ENCODE data around the gene ULK4. TPM values are rescaled to one million over a fixed set of nuclear protein-coding genes. Genes with fewer than 3 reads are reported as not detected.
"Not testable (repeated sequence)": the region's sequence is repeated elsewhere in the genome, so short reads cannot be mapped to it uniquely, and the experiment has no call there.

ULK4 gene
- total and polyA plus RNA-seq, 2 donors (not counting 1 experiment from before 2014, with no cell fraction given): 9.1 to 9.7 TPM

DNA sequence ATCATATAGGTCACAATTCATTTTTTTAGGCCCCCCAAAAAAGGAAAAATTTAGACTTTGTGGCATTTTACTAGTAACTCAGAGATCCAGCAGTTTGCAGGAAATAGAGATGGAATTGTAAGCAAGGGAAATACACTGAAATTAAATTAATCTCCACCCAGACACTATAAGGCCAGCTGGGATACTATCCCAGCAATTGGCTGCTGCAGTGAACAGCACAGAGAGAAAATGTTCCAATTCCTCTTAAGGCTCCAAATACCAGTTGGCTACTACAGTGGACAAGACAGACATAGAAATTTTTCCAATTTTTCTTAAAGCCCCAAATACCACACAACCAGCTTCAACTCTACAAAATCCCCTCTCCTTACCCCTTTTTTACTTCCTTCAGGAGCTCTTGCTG is 78.9 kb downstream of the ULK4 start:
- H3K9ac ChIP-seq (ENCODE audit: insufficient read depth, low read length): no peak overlapping the region
- no peaks in the 10 kb centered on the region for H3K4me1 ChIP-seq (ENCODE audit: control insufficient read depth, extremely low read depth, insufficient read depth, low read length)
- H3K79me2 ChIP-seq (ENCODE audit: control insufficient read depth, insufficient read depth, low read length): no peaks in the 10 kb centered on the region
- TF ChIP-seq, protein P1, sequence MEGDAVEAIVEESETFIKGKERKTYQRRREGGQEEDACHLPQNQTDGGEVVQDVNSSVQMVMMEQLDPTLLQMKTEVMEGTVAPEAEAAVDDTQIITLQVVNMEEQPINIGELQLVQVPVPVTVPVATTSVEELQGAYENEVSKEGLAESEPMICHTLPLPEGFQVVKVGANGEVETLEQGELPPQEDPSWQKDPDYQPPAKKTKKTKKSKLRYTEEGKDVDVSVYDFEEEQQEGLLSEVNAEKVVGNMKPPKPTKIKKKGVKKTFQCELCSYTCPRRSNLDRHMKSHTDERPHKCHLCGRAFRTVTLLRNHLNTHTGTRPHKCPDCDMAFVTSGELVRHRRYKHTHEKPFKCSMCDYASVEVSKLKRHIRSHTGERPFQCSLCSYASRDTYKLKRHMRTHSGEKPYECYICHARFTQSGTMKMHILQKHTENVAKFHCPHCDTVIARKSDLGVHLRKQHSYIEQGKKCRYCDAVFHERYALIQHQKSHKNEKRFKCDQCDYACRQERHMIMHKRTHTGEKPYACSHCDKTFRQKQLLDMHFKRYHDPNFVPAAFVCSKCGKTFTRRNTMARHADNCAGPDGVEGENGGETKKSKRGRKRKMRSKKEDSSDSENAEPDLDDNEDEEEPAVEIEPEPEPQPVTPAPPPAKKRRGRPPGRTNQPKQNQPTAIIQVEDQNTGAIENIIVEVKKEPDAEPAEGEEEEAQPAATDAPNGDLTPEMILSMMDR (conservative IDR thresholded peaks at IDR 0.05 in 1 of 2, IDR thresholded peaks at IDR 0.05 in 1 of 2; ENCODE audit: low read depth in 1 of 2, low read length in 2 of 2): no peak
- TF ChIP-seq EZH2 (IDR thresholded peaks at IDR 0.05; ENCODE audit: low read length, missing control alignments): no peak
- H2AFZ ChIP-seq (ENCODE audit: low read length): no peak overlapping the region
- no peak overlapping the region for H3K4me2 ChIP-seq (ENCODE audit: extremely low read depth, insufficient read depth, low read length)
- no peaks in the 10 kb centered on the region for H3K36me3 ChIP-seq (ENCODE audit: control insufficient read depth, insufficient read depth, low read length)
- DNase-seq (ENCODE audit: low read depth in 2 of 2): no peak
- no peaks in the 10 kb centered on the region for H3K27me3 ChIP-seq (ENCODE audit: control insufficient read depth, insufficient read depth, low read length)
- H3K4me3 ChIP-seq (replicated peaks in 1 of 4; ENCODE audit: control extremely low read depth in 1 of 4, insufficient read depth in 1 of 4, low read depth in 3 of 4, low read length in 4 of 4): no peak overlapping the region
- H3K27ac ChIP-seq (ENCODE audit: insufficient read depth, low read length): no peak overlapping the region
- H3K9me3 ChIP-seq (ENCODE audit: control insufficient read depth, insufficient read depth, low read depth, low read length): no peaks in the 10 kb centered on the region
- no peaks in the 10 kb centered on the region for H4K20me1 ChIP-seq (ENCODE audit: control insufficient read depth, extremely low read depth, insufficient read depth, low read length)

DNA sequence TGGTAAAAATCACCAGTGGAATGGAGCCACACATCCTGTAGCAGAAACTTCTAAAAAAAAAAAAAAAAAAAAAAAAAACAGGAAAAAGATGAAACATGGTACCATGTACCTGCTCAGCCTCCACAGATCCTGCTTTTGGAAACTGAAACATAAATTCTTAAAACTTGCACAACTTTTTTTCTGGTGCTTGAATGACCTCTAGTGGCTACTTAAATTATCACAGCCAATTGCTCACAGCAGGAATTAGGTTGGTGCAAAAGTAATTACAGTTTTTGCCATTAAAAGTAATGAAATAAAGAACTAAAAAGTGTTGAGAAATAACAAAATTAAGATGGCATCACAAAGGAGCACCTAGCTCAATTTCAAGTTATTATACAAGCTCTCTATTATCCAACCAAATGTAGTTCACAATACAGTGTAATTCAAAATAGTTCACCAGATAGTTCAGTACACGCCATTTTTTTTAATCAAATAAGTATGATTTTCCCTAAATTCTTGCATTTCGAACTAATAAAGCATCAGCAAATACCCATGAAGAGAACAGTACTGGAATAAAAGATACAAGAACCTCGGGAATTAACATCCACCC is 80.6 kb downstream of the ULK4 start:
- H3K27me3 ChIP-seq (ENCODE audit: control insufficient read depth, insufficient read depth, low read length): no peaks in the 10 kb centered on the region
- no peaks in the 10 kb centered on the region for H3K9me3 ChIP-seq (ENCODE audit: control insufficient read depth, insufficient read depth, low read depth, low read length)
- DNase-seq (ENCODE audit: low read depth in 2 of 2): peak; percentile 30 to 68
- H3K4me3 ChIP-seq (replicated peaks in 1 of 4; ENCODE audit: control extremely low read depth in 1 of 4, insufficient read depth in 1 of 4, low read depth in 3 of 4, low read length in 4 of 4): no peak overlapping the region
- no peak overlapping the region for H3K27ac ChIP-seq (ENCODE audit: insufficient read depth, low read length)
- H3K36me3 ChIP-seq (ENCODE audit: control insufficient read depth, insufficient read depth, low read length): no peaks in the 10 kb centered on the region
- no peak overlapping the region for H3K4me2 ChIP-seq (ENCODE audit: extremely low read depth, insufficient read depth, low read length)
- H3K4me1 ChIP-seq (ENCODE audit: control insufficient read depth, extremely low read depth, insufficient read depth, low read length): no peaks in the 10 kb centered on the region
- no peaks in the 10 kb centered on the region for H4K20me1 ChIP-seq (ENCODE audit: control insufficient read depth, extremely low read depth, insufficient read depth, low read length)
- no peak overlapping the region for H2AFZ ChIP-seq (ENCODE audit: low read length)
- TF ChIP-seq, protein P1 (conservative IDR thresholded peaks at IDR 0.05 in 1 of 2, IDR thresholded peaks at IDR 0.05 in 1 of 2; ENCODE audit: low read depth in 1 of 2, low read length in 2 of 2): peak; percentile 52 to 55
- TF ChIP-seq EZH2 (IDR thresholded peaks at IDR 0.05; ENCODE audit: low read length, missing control alignments): no peak
- H3K9ac ChIP-seq (ENCODE audit: insufficient read depth, low read length): no peak overlapping the region
- H3K79me2 ChIP-seq (ENCODE audit: control insufficient read depth, insufficient read depth, low read length): no peaks in the 10 kb centered on the region

DNA sequence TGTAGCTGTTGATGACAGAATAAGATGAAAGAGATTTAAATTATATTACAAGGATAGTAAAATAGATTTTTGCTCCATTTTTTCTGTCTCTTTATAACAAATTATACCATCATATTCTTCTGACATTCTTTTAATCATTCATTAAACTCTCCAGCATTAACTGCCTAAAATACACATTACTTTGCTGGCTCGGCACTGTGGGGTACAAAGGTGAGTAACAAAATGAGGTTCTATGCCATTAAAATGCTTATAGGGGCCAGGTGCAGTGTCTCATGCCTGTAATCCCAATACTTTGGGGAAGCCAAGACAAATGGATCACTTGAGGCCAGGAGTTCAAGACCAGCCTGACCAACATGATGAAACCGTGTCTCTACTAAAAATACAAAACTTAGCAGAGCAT is 81.5 kb downstream of the ULK4 start:
- no peaks in the 10 kb centered on the region for H3K4me1 ChIP-seq (ENCODE audit: control insufficient read depth, extremely low read depth, insufficient read depth, low read length)
- H3K4me3 ChIP-seq (replicated peaks in 1 of 4; ENCODE audit: control extremely low read depth in 1 of 4, insufficient read depth in 1 of 4, low read depth in 3 of 4, low read length in 4 of 4): no peak overlapping the region
- H3K27ac ChIP-seq (ENCODE audit: insufficient read depth, low read length): no peak overlapping the region
- no peaks in the 10 kb centered on the region for H3K79me2 ChIP-seq (ENCODE audit: control insufficient read depth, insufficient read depth, low read length)
- DNase-seq (ENCODE audit: low read depth in 2 of 2): no peak
- H4K20me1 ChIP-seq (ENCODE audit: control insufficient read depth, extremely low read depth, insufficient read depth, low read length): no peaks in the 10 kb centered on the region
- TF ChIP-seq, protein P1 (conservative IDR thresholded peaks at IDR 0.05 in 1 of 2, IDR thresholded peaks at IDR 0.05 in 1 of 2; ENCODE audit: low read depth in 1 of 2, low read length in 2 of 2): no peak
- no peak for TF ChIP-seq EZH2 (IDR thresholded peaks at IDR 0.05; ENCODE audit: low read length, missing control alignments)
- no peak overlapping the region for H3K4me2 ChIP-seq (ENCODE audit: extremely low read depth, insufficient read depth, low read length)
- H3K9me3 ChIP-seq (ENCODE audit: control insufficient read depth, insufficient read depth, low read depth, low read length): no peaks in the 10 kb centered on the region
- H2AFZ ChIP-seq (ENCODE audit: low read length): no peak overlapping the region
- no peak overlapping the region for H3K9ac ChIP-seq (ENCODE audit: insufficient read depth, low read length)
- H3K27me3 ChIP-seq (ENCODE audit: control insufficient read depth, insufficient read depth, low read length): no peaks in the 10 kb centered on the region
- H3K36me3 ChIP-seq (ENCODE audit: control insufficient read depth, insufficient read depth, low read length): no peaks in the 10 kb centered on the region

DNA sequence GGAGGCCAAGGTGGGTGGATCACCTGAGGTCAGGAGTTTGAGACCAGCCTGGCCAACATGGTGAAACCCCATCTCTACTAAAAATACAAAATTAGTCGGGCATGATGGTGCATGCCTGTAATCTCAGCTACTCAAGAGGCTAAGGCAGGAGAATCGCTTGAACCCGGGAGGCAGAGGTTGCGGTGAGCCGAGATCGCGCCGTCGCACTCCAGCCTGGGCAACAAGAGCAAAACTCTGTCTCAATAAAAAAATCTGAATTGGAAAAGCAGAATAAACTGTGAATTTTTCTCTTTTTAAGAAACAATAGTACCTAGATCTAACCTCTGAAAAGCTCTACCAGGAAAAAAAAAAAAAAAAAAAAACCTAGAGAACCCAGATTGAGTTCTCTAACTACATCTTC is 84.2 kb downstream of the ULK4 start:
- not testable (repeated sequence) for H3K4me2 ChIP-seq (ENCODE audit: extremely low read depth, insufficient read depth, low read length)

More for the DNA sequence above, 84.2 kb downstream of the ULK4 start:
- not testable (repeated sequence) for H3K9me3 ChIP-seq (ENCODE audit: control insufficient read depth, insufficient read depth, low read depth, low read length); H4K20me1 ChIP-seq (ENCODE audit: control insufficient read depth, extremely low read depth, insufficient read depth, low read length); H3K36me3 ChIP-seq (ENCODE audit: control insufficient read depth, insufficient read depth, low read length); H2AFZ ChIP-seq (ENCODE audit: low read length); H3K9ac ChIP-seq (ENCODE audit: insufficient read depth, low read length); H3K27ac ChIP-seq (ENCODE audit: insufficient read depth, low read length); H3K79me2 ChIP-seq (ENCODE audit: control insufficient read depth, insufficient read depth, low read length); DNase-seq (ENCODE audit: low read depth in 2 of 2); H3K4me1 ChIP-seq (ENCODE audit: control insufficient read depth, extremely low read depth, insufficient read depth, low read length); H3K4me3 ChIP-seq (replicated peaks in 1 of 4; ENCODE audit: control extremely low read depth in 1 of 4, insufficient read depth in 1 of 4, low read depth in 3 of 4, low read length in 4 of 4); H3K27me3 ChIP-seq (ENCODE audit: control insufficient read depth, insufficient read depth, low read length)
